ENCODE measurements around the gene NFAT5.

Gene NFAT5

DNA sequence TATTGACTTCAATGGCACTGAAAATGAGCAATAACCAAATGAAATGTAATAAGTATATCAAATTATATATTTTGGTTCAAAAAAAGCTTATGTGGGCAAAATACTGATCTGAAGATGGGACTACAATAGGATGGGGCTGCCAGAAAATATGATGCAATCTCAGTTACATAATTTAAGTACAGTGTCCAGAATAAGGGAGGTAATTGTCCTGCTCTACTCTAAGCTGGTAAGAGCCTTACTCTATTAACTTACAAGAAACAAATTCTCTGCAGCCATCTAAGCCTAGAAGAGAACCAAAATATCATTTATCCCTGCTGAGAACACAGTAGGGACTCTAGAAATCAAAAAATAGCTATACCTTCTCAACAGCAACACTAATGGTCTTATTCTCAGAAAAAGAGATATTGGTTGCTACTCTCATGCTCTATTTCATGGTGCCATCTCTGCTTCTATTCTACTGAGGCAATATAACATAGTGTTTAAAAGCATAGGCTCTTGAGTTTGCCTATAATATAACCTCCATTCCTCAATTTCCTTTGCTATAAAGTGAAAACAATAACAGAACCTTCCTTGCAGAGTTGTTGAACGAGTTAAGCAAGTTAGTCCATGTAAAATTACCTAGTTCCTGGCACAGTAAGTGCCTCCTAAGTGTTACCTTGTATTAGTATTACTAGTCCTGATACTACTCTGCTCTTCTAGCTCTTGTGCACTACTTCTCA is 140.6 kb downstream of the NFAT5 start:
- no peaks in the 10 kb centered on the region for H3K27me3 Mint-ChIP-seq
- ATAC-seq (replicated peaks) (no peak), DNase-seq (no peak)
- H3K36me3 Mint-ChIP-seq: peaks cover 13 to 28% of the 10 kb centered on the region in 2 donors
- H3K9me3 Mint-ChIP-seq: no peaks in the 10 kb centered on the region
- H3K4me1 Mint-ChIP-seq: peaks cover 0 to 1% of the 10 kb centered on the region in 2 donors
- no peak overlapping the region for H3K4me3 Mint-ChIP-seq
- peak overlapping the region; percentile 20 for H3K27ac Mint-ChIP-seq

DNA sequence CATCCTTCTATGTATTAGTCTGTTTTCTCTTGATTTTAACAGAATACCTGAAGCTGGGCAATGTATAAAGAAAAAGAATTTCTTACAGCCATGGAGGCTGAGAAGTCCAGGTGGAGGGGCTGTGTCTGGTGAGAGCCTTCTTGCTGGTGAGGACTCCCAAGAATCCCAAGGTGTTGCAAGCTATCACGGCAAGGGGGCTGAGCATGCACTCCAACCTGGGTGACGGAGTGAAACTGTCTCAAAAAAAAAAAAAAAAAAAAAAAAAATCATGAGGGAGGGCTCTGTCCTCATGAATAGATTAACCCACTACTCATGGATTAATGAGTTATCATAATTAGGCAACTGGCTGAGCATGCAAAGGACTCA is 141.2 kb downstream of the NFAT5 start:
- Mint-ChIP-seq H3K9me3 (no peaks in the 10 kb centered on the region), H3K4me3 (no peak overlapping the region), H3K36me3 (peaks cover 13 to 27% of the 10 kb centered on the region in 2 donors), H3K27ac (peak overlapping the region; percentile 20), H3K4me1 (peaks cover 0 to 1% of the 10 kb centered on the region in 2 donors), H3K27me3 (no peaks in the 10 kb centered on the region)
- no peak for ATAC-seq (replicated peaks)
- no peak for DNase-seq

DNA sequence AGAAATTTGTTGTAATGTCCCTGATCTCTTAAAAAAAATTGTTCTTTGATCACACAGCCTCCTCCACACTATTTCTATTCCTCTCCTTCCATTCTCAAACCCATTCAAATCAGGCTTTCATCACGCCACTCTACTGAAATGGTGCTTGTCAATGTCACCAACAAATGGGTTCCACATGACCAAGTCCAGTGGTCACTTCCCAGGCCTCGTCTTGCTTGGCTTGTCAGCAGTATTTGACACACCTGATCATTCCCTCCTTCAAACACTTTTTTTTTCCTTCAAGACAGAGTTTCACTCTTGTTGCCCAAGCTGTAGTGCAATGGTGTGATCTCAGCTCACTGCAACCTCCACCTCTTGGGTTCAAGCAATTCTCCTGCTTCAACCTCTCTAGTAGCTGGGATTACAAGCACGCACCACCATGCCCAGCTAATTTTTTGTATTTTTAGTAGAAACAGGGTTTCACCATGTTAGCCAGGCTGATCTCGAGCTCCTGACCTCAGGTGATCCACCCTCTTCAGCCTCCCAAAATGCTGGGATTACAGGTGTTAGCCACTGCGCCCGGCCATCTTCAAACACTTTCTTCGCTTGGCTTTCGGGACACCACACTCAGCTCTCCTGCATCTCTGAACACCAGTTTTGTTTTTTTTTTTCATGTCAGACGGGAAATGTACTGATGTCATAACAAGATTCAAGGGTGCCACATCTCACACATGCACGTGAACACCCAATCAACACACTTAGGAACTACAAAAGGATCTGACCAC is 142.3 kb downstream of the NFAT5 start:
- Mint-ChIP-seq H3K9me3 (no peaks in the 10 kb centered on the region), H3K36me3 (peaks cover 24 to 31% of the 10 kb centered on the region in 2 donors), H3K27ac (peak overlapping the region; percentile 67), H3K4me1 (peaks cover 0 to 1% of the 10 kb centered on the region in 2 donors), H3K27me3 (no peaks in the 10 kb centered on the region), H3K4me3 (no peak overlapping the region)
- DNase-seq (no peak), ATAC-seq (replicated peaks) (no peak)

DNA sequence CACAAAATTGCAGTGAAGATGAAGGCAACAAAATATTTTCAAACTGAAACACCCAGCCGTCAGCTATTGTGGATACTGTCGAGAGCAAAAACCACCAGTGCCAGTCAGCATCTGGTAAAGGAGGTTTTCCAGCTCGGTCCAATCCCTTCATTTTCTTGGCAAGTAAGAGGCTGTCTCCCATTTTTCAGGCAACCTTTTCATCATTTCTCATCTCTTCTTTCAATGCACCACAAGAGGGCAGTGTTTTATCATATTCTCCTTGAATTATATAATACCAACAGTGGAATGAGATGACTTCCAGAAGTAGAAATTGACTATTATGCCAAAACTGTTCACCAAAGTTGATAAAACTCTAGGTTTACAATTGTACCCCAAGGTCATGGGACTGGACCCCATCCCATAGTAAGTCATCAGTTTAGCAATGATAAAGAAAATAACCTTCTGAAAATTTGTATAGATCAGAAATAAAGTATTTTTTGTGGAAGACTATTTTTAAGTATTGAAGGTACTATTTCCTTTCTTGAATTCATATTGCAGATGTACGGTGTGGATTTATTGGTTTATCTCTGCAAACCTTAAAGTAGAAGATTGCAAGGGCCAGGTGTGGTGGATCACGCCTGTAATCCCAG is 143.8 kb downstream of the NFAT5 start:
- Mint-ChIP-seq H3K4me1 (no peaks in the 10 kb centered on the region), H3K4me3 (no peak overlapping the region), H3K36me3 (peaks cover 21 to 30% of the 10 kb centered on the region in 2 donors), H3K9me3 (no peaks in the 10 kb centered on the region), H3K27me3 (no peaks in the 10 kb centered on the region), H3K27ac (no peak overlapping the region)
- DNase-seq: no peak
- ATAC-seq (replicated peaks): peak in 1 of 2 donors; percentile 34

DNA sequence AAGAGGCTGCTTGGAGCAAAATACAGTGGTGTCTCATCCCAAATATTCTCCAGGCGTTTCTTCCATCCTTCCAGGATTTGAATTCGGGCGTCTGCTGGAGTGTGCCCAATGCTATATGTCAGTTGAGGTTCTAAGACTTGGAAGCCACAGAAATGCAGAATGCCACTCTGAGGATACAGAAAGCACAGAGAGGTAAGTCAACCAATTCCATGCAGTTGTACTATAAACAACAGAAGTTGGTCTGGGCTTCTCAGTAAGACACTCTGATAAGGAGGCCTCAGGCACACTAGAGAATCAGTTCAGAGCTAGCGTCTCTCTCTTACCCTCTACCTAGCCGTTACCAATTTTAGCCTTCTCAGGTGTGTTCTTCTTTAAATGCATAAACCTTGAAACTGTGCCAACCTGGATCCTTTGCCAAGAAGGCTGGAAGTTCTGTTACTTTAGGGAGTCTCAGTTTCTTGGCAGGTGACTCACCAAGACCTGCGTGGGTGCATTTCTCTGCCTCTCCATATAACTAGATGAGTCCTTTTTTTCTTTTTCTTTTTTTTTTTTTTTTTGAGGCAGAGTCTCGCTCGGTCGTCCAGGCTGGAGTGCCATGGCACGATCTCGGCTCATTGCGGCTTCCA is 145.5 kb downstream of the NFAT5 start:
- no peak overlapping the region for H3K4me3 Mint-ChIP-seq
- ATAC-seq (replicated peaks): no peak
- no peak overlapping the region for H3K27ac Mint-ChIP-seq
- H3K36me3 Mint-ChIP-seq: peaks cover 26 to 35% of the 10 kb centered on the region in 2 donors
- H3K9me3 Mint-ChIP-seq: no peaks in the 10 kb centered on the region
- no peaks in the 10 kb centered on the region for H3K4me1 Mint-ChIP-seq
- H3K27me3 Mint-ChIP-seq: no peaks in the 10 kb centered on the region
- DNase-seq: no peak

DNA sequence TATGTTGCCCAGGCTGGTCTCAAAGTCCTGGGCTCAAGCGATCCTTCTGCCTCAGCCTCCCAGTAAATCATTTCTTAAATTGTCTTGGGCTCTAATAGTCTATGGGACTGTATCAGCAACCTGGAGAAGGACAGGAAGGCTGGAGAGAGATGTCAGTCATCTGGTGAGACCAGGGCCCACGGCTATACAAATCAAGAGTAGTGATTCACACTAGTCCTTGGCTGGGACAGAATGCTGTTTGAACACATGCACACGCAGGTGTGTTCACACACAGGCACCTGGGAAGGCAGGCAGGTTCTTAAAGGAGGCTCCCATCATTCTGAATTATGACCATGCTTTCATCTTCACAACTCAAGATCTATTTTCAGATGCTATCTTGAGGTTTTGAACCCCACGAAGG is 146.5 kb downstream of the NFAT5 start:
- no peaks in the 10 kb centered on the region for H3K27me3 Mint-ChIP-seq
- no peak overlapping the region for H3K27ac Mint-ChIP-seq
- no peaks in the 10 kb centered on the region for H3K9me3 Mint-ChIP-seq
- no peaks in the 10 kb centered on the region for H3K4me1 Mint-ChIP-seq
- H3K4me3 Mint-ChIP-seq: no peak overlapping the region
- H3K36me3 Mint-ChIP-seq: peaks cover 30 to 42% of the 10 kb centered on the region in 2 donors
- ATAC-seq (replicated peaks): no peak
- DNase-seq: no peak

DNA sequence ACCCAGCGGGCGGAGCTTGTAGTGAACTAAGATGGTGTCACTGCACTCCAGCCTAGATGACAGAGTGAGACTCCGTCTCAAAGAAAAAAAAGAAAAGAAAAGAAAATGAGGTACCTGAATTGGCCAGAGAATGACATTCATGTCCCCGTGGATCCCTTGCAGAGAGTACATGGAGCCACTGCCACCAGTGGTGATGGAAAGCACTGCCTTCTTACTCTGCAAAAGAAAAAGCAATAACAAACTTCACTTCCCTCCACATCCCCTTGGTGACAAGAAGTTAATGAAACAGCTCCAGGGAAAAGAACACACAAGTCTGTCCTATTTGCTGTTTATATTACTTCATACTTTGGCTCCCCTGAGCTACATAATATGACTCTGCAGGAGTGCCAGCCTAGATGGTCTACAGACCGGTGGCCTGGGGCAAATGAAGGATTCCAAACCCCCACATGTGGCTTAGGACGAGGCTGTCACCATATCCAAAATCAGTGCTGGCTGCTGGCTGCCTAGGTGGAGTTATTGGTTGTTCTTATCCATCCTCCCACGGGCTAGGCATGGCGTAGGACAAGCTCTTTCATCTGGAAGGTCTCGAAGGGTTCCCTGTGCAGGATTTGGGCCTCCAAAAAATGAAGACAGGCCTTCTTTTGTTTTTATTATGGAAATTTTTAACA is 147.3 kb downstream of the NFAT5 start:
- Mint-ChIP-seq H3K36me3 (peaks cover 33 to 41% of the 10 kb centered on the region in 2 donors), H3K27me3 (no peaks in the 10 kb centered on the region), H3K27ac (peak overlapping the region; percentile 31), H3K4me1 (no peaks in the 10 kb centered on the region), H3K9me3 (no peaks in the 10 kb centered on the region), H3K4me3 (no peak overlapping the region)
- DNase-seq: no peak
- no peak for ATAC-seq (replicated peaks)

DNA sequence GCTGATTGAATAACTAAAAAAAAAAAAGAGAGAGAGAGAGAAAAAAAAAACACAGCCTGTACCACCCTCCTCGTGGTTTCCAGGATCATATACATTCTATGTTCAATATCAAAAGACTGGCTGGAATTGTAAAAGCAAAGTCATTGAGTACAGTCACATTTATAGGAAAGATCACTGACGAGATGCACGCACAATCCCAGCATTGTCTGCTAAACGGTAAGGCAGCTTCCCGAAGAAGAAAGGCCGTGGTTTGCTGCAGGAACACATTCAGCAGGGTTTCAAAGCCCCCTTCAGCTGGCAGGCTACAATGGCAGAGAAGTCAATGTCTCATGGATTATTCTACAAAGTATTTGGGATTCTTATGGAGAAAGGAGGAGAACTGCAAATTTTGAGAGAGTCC is 151.3 kb downstream of the NFAT5 start:
- H3K27ac Mint-ChIP-seq: no peak overlapping the region
- no peak for DNase-seq
- no peaks in the 10 kb centered on the region for H3K4me1 Mint-ChIP-seq
- H3K4me3 Mint-ChIP-seq: no peak overlapping the region
- H3K27me3 Mint-ChIP-seq: no peaks in the 10 kb centered on the region
- H3K9me3 Mint-ChIP-seq: no peaks in the 10 kb centered on the region
- H3K36me3 Mint-ChIP-seq: peaks cover 28 to 32% of the 10 kb centered on the region in 2 donors
- ATAC-seq (replicated peaks): no peak

DNA sequence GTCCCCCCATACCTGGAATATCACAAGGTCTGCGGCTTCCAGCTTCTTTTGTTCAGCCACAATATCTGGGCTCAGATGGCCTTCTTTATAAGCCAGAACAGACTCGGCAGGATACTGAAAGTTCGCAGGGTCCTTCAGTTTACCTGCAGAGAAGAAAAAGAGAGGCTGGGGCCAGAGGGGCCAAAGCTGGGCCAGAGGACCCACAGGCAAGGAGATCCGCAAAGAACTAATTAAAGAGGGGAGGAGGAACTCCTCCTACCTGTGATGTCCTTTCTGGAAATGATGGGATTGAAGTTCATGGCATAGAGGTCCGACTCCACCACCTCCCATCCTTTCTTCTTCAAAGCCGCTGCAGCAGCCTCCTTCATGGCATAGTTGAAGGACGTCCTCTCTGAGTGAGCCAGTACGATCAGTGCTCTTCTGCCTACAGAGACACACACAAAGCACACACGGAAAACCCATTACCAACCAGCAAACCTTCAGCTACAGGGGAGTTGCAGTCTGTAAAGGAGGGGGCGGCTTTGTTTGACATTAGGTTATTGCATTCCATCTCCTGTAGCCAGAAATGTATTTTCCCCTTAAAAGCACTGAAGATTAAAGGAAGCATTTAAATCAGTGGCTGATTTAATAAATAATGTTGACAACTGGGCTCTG is 152.5 kb downstream of the NFAT5 start:
- Mint-ChIP-seq H3K27me3 (no peaks in the 10 kb centered on the region), H3K4me3 (no peak overlapping the region), H3K36me3 (peaks cover 21 to 28% of the 10 kb centered on the region in 2 donors), H3K9me3 (no peaks in the 10 kb centered on the region), H3K27ac (no peak overlapping the region), H3K4me1 (peaks cover 4 to 9% of the 10 kb centered on the region in 2 donors)
- DNase-seq: no peak
- no peak for ATAC-seq (replicated peaks)

DNA sequence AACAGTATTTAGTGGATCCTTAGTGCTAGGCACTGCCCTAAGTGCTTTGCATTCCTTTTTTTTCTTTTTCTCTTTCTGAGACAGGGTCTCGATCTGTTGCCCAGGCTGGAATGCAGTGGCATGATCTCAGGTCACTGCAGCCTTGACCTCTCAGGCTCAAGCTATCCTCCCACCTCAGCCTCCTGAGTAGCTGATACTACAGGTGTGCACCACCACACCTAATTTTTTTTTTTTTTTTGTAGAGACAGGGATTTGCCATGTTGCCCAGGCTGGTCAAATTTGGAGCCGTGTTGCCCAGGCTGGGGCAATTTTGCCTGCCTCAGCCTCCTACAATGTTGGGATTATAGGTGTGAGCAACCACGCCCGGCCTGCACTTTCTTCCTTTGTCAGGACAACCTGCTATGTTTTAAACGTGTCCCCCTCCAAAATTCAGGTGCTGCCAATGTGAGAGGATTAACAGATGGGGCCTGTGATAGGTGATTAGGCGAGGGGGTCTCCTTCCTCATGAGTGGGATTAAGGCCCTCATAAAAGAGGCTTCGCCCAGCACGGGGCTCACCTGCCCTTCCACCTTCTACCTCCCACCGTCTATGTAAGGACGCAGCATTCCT is 155.2 kb downstream of the NFAT5 start:
- H3K4me3 Mint-ChIP-seq: no peak overlapping the region
- H3K36me3 Mint-ChIP-seq: peaks cover 16 to 27% of the 10 kb centered on the region in 2 donors
- DNase-seq (no peak), ATAC-seq (replicated peaks) (no peak)
- H3K27ac Mint-ChIP-seq: no peak overlapping the region
- H3K27me3 Mint-ChIP-seq: no peaks in the 10 kb centered on the region
- H3K9me3 Mint-ChIP-seq: no peaks in the 10 kb centered on the region
- peaks cover 17 to 19% of the 10 kb centered on the region in 2 donors for H3K4me1 Mint-ChIP-seq

DNA sequence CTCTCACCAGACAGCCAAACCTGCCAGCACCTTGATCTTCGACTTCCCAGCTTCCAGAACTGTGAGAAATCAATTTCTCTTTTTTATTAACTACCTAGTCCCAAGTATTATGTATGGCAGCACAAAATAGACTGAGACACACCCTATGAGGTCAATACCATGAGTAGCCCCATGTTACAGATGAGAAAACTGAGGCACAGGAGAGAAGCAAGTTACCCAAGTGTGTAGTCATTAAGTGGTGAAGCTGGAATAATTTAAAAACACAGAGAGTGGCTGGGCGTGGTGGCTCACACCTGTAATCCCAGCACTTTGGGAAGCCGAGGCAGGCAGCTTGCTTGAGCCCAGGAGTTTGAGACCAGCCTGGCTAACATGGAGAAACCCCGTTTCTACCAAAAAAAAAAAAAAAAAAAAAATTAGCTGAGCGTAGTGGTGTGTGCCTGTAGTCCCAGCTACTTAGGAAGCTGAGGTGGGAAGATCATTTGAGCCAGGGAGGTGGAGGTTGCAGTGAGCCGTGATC is 155.7 kb downstream of the NFAT5 start:
- H3K4me1 Mint-ChIP-seq: peaks cover 21 to 22% of the 10 kb centered on the region in 2 donors
- H3K27ac Mint-ChIP-seq: no peak overlapping the region
- H3K4me3 Mint-ChIP-seq: no peak overlapping the region
- H3K36me3 Mint-ChIP-seq: peaks cover 16 to 29% of the 10 kb centered on the region in 2 donors
- H3K9me3 Mint-ChIP-seq: no peaks in the 10 kb centered on the region
- ATAC-seq (replicated peaks) (no peak), DNase-seq (no peak)
- no peaks in the 10 kb centered on the region for H3K27me3 Mint-ChIP-seq

DNA sequence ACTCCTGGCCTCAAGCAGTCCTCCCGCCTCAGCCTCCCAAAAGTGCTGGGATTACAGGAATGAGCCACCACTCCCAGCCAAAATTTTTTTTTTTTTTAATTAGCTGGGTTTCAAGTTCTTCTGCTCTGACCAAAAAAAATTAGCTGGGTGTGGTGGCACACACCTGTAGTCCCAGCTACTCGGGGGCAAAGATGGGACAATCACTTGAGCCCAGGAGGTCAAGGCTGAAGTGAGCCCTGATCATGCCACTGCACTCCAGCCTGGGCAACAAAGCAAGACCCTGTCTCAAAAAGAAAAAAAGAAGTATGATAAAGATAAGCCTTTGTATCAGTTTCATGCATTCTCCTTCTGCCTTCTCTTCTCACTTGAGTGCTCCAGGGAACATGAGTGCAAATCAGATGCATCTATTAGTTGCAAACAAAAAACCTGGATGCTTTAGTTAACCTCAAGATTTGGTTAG is 158.7 kb downstream of the NFAT5 start:
- Mint-ChIP-seq H3K9me3 (no peaks in the 10 kb centered on the region), H3K36me3 (peaks cover 7 to 20% of the 10 kb centered on the region in 2 donors), H3K27me3 (no peaks in the 10 kb centered on the region), H3K4me3 (no peak overlapping the region), H3K27ac (peak overlapping the region; percentile 51), H3K4me1 (peaks cover 28 to 38% of the 10 kb centered on the region in 2 donors)
- DNase-seq (no peak), ATAC-seq (replicated peaks) (no peak)

DNA sequence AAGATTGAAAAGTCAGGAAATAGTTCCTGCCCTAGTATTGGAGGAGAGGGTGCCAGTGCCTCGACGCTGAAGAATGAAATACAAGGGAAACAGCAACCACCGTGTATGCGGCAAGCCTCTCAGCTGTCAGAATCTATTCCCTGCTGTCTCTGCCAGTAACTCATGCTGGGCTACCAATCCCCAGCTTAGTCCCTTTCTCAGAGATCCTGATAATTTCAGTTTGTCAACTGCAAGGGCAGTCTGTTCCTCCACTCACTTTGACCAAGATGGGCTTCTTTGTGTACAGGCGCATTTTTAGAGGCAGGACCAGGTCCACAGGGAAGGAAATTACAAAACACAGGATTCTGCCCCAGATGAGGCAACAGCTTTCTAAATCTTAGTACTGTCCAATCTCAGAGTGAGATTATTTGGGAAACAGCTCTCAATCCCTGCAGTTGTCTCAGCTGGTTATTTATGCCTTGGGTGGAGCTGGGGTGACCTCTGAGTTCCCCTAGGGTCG is 159.3 kb downstream of the NFAT5 start:
- no peak for DNase-seq
- Mint-ChIP-seq H3K9me3 (no peaks in the 10 kb centered on the region), H3K27ac (peak overlapping the region; percentile 99), H3K36me3 (peaks cover 7 to 20% of the 10 kb centered on the region in 2 donors), H3K4me3 (peak overlapping the region; percentile 96 to 100), H3K27me3 (no peaks in the 10 kb centered on the region), H3K4me1 (peaks cover 28 to 38% of the 10 kb centered on the region in 2 donors)
- ATAC-seq (replicated peaks): no peak

Measured in stimulated activated naive B cell treated with anti-CD40 and anti-IgM and Interleukin-4, amounts not matched to agents 10 μg/mL and 1 μg/mL and 100 μg/mL, for 72 hours (primary cell).